HG03097 (cell line): ENCODE data around the gene ANO3.
"Not testable (repeated sequence)": the region's sequence is repeated elsewhere in the genome, so short reads cannot be mapped to it uniquely, and the experiment has no call there.

Source experiments
- ATAC-seq: cut with Tn5 transposase; IDR thresholded peaks from one replicate; pipeline ENCODE4 v1.9.1; 2021; ENCODE audit not compliant: unreplicated experiment, low FRiP score

ANO3 gene

GRCh38 chr11:26571861-26572654 is 240.1 kb downstream of the ANO3 start, which contains the start of gene MUC15:
Gene MUC15 (minus strand): TSS chr11:26572263. CDS start chr11:26567094, 5,169 bp downstream.
- no peak for ATAC-seq

DNA sequence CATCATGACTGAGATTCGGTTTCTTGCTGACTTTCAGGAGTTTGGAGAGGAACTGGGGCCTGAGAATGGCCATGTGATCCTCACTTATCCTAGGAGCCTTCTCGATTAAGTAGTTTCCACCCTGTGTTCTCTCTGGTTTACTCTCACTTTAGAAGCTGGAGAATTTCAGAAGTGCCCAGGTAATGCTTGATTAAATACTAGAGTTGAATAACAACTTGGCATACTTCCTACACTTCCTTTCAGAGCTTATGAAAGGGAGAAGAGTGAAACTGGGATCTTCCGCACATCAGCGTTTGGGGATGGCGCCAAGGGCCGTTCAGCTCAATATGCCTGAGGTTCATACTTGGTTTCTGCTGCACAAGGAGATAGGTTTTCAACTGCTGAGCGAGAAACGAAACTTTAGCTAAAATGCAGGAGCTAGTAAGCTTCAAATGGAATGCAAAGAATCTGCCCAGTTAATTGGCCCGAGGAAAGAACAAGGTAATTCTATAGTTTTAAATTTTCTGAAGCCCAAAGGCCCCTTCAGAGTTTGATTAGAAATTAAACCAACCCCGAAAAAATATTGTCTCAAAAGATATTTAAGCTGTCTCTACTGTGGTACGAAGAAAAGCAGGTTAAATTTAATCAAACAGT is 241.0 kb downstream of the ANO3 start:
- no peak for ATAC-seq

- no peak for ATAC-seq
Measured at GRCh38 chr11:26573896-26574295, 242.0 kb downstream of the ANO3 start.

- no peak for ATAC-seq
Measured at GRCh38 chr11:26575946-26576345, 244.0 kb downstream of the ANO3 start.

DNA sequence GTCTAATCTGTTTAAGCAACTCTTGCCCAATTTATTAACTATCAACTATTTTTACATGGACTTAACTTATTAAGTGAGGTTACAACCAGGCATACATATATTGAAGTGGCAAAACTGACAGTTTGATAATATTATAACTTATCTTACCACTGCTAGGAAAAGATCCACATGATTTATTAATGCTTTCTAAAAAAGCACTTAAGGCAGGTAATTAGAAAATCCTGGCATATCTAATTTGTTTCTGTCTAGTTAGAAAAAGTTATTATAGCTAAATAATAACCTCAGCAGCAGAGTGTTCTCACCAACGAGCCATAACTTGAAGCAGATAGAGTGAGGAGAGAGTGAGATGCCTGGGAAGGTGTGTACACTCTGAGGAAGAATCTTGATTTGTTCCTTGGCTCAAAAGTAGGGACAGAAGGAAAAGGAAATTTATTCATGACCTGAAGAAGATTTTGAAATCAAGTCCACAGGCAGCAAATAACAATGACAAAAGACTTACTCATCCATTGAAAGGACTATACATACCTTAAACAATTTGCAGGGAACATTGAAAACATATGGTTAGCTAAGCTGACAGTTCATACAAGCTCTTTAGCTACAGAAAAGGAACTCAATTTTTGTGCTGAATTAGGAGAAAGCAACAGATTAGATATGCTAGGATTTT is 247.2 kb downstream of the ANO3 start:
- ATAC-seq, result no peak

GRCh38 chr11:26579683-26580082 is 247.8 kb downstream of the ANO3 start:
- no peak for ATAC-seq

GRCh38 chr11:26580929-26581328 is 249.0 kb downstream of the ANO3 start:
- ATAC-seq, result no peak

DNA sequence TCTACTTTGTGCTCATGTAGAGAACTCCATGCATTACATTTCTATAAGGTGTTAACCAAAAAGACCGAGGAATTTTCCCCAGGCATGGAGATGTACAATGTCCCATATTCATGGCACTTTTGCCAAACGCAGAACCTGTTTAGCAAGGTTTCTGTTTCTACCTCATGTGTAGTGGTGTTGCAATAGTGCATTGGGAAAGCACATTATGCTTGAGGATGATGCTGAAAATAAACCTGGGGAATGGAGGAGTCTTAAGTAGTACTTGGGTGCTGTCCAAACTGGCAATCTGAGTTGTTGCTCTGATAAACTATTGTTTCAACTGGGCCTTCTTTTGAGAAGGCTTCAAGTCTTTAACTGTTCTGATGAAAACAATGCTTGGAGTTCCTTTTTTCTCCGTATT is 251.6 kb downstream of the ANO3 start:
- no peak for ATAC-seq

DNA sequence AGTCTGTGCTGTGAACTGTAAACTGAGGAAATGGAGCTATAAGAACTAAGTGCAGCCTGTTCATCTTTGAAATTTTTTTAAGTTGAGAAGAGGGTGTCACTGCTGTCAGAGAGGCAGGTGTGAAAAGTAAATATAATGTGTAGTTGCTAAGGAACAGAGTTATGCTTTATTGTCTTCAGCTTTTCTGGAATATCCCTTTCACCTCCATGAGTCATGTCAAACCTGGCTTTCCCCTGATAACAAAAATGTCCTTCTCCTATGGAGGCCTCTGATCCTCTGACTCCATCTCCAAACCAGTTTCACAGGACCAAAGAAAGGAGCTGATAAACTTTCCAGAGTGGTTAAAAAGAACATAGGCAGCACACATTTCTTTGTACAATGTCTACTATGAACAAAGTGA is 252.9 kb downstream of the ANO3 start:
- ATAC-seq, result no peak

GRCh38 chr11:26587073-26587472 is 255.1 kb downstream of the ANO3 start:
- no peak for ATAC-seq

GRCh38 chr11:26593691-26594090 is 261.8 kb downstream of the ANO3 start:
- no peak for ATAC-seq

- ATAC-seq, result not testable (repeated sequence)
Measured at GRCh38 chr11:26595207-26595865, 263.4 kb downstream of the ANO3 start.

GRCh38 chr11:26597049-26597689 is 265.2 kb downstream of the ANO3 start:
- ATAC-seq, result not testable (repeated sequence)

- ATAC-seq, result no peak
Measured at GRCh38 chr11:26597899-26598298, 266.0 kb downstream of the ANO3 start.

DNA sequence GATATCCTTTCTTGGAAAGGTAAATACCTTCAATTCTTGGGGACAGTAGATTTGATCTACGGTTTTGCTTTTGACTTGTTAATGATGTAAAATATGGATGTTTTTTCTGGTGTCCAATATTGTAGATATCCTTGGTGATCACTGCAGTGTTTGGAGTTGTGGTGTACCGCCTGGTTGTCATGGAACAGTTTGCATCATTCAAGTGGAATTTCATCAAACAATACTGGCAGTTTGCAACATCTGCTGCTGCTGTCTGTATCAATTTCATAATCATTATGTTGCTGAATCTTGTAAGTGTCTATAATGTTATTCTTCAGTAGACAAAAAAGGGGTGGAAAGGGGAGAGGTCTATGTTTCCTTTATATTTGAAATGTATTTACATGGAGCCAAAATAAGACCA is 267.5 kb downstream of the ANO3 start:
- ATAC-seq, result no peak

DNA sequence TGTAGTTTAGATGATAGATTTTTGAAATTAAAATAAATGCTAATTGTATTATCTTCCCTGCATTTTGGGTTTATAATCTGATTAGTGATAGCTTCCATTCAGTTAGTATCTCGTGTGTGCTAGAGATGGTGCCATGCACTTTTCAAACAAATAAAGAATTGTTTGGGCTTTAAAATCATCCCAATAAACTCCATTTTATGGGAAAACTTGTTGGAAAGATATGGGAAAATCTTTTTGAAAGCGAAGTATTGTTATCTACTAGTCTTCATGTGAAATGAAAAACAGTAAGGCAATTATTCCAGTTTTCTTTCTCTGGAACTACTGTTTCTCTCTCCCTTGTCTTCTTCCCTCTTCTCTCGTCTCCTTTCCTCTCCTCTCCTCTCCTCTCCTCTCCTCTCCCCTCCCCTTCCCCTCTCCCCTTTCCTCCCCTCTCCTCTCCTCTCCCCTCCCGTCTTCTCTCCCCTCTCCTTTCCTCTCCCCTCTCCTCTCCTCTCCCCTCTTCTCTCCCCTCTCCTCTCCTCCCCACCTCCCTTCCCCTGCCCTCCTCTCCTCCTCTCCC is 268.0 kb downstream of the ANO3 start:
- ATAC-seq, result no peak

- no peak for ATAC-seq
Measured at GRCh38 chr11:26607725-26608506, 276.0 kb downstream of the ANO3 start.

GRCh38 chr11:26608507-26609146 is 276.7 kb downstream of the ANO3 start:
- ATAC-seq, result no peak

- ATAC-seq, result no peak
Measured at GRCh38 chr11:26613759-26614158, 281.8 kb downstream of the ANO3 start.
